Stimulated activated CD4-positive, alpha-beta T cell treated with anti-CD3 and anti-CD28 coated beads, Interleukin-15, amount 100 ng/mL, for 48 hours (primary cell): ENCODE data around the gene SHLD2.
"Not testable (repeated sequence)": the region's sequence is repeated elsewhere in the genome, so short reads cannot be mapped to it uniquely, and the experiment has no call there.

ENCODE experiments used
- DNase-seq, 2 donors: peaks; one replicate each; pipeline ENCODE4 v3.0.0-alpha.2; 2020; ENCODE audit warnings: low read depth in 2 of 2

Gene SHLD2

GRCh38 chr10:87211848-87212247 is 116.8 kb downstream of the SHLD2 start:
- DNase-seq, result not testable (repeated sequence)

GRCh38 chr10:87213150-87213765 is 118.3 kb downstream of the SHLD2 start:
- not testable (repeated sequence) for DNase-seq

- not testable (repeated sequence) for DNase-seq
Observed at GRCh38 chr10:87213806-87214205, 118.8 kb downstream of the SHLD2 start.

GRCh38 chr10:87216120-87216519 is 121.1 kb downstream of the SHLD2 start:
- DNase-seq, result not testable (repeated sequence)

- DNase-seq, result not testable (repeated sequence)
Observed at GRCh38 chr10:87219370-87219769, 124.4 kb downstream of the SHLD2 start.

GRCh38 chr10:87222789-87223188 is 127.8 kb downstream of the SHLD2 start:
- not testable (repeated sequence) for DNase-seq

GRCh38 chr10:87225148-87225547 is 130.1 kb downstream of the SHLD2 start, which contains the start of gene NUTM2A:
Gene NUTM2A (plus strand): TSS chr10:87225448. CDS start chr10:87225831, 383 bp downstream.
- DNase-seq, result not testable (repeated sequence)

GRCh38 chr10:87228247-87228646 is 133.2 kb downstream of the SHLD2 start:
- DNase-seq, result not testable (repeated sequence)

GRCh38 chr10:87229211-87229610 is 134.2 kb downstream of the SHLD2 start:
- not testable (repeated sequence) for DNase-seq

GRCh38 chr10:87234854-87235253 is 139.8 kb downstream of the SHLD2 start:
- DNase-seq, result not testable (repeated sequence)

GRCh38 chr10:87237244-87237643 is 142.2 kb downstream of the SHLD2 start:
- DNase-seq, result not testable (repeated sequence)

- DNase-seq, result not testable (repeated sequence)
Observed at GRCh38 chr10:87239346-87239808, 144.4 kb downstream of the SHLD2 start.
